OCI-LY7 (cell line): ENCODE measurements around the gene FHOD3. TPM values are rescaled to one million over a fixed set of nuclear protein-coding genes. Genes with fewer than 3 reads are reported as not detected.

ENCODE experiments used
- BruUV-seq: library from RNA; stranded (reverse); fragments of 400-500 nt; replicated peaks from 2 replicates; lab custom pipeline; 2021; lab: Mats Ljungman, UMichigan
- CTCF ChIA-PET: fragments of 300-600 bp; sonication (Branson Sonifier 250); formaldehyde crosslinking; loops from one replicate; lab custom pipeline; 2022; ENCODE audit warnings: antibody characterized with exemption; ENCODE audit not compliant: unreplicated experiment; lab: Charles Lee
- POLR2A ChIA-PET: fragments of 300-600 bp; sonication (Branson Sonifier 250); formaldehyde crosslinking; loops from one replicate; lab custom pipeline; 2022; ENCODE audit warnings: antibody characterized with exemption; lab: Charles Lee
- DNase-seq: peaks from one replicate; pipeline ENCODE4 v3.0.0-alpha.2; 2015; ENCODE audit warnings: low spot score
- H2AFZ ChIP-seq: fragments of 200-600 bp; sonication (generic), shearing (Covaris generic); 2 replicates; pipeline ENCODE4 v1.6.1; 2014; ENCODE audit warnings: mild to moderate bottlenecking, antibody characterized with exemption, low read length, moderate library complexity
- H3K27ac ChIP-seq: fragments of 200-600 bp; sonication (generic); 2 replicates; pipeline ENCODE4 v1.5.1; 2014; ENCODE audit warnings: mixed run types, low read depth, mild to moderate bottlenecking, moderate library complexity, low read length, inconsistent platforms; ENCODE audit not compliant: poor library complexity, severe bottlenecking
- H3K36me3 ChIP-seq: fragments of 200-600 bp; sonication (generic); 2 replicates; pipeline ENCODE4 v1.6.1; 2014; ENCODE audit warnings: mild to moderate bottlenecking, antibody characterized with exemption, low read length, moderate library complexity, mixed read lengths; ENCODE audit not compliant: insufficient read depth
- H3K4me1 ChIP-seq: fragments of 200-600 bp; sonication (generic); 2 replicates; pipeline ENCODE4 v1.5.1; 2014; ENCODE audit warnings: mild to moderate bottlenecking, low read length; ENCODE audit not compliant: insufficient read depth, poor library complexity, severe bottlenecking
- H3K4me2 ChIP-seq: fragments of 200-600 bp; sonication (generic); 2 replicates; pipeline ENCODE4 v1.6.1; 2014; ENCODE audit warnings: mild to moderate bottlenecking, low read length
- H3K4me3 ChIP-seq: fragments of 200-600 bp; sonication (generic); 2 replicates; pipeline ENCODE4 v1.5.1; 2014; ENCODE audit warnings: mild to moderate bottlenecking, low read depth, low read length; ENCODE audit not compliant: poor library complexity, severe bottlenecking
- H3K79me2 ChIP-seq: fragments of 200-600 bp; sonication (generic); 2 replicates; pipeline ENCODE4 v1.6.1; 2016; ENCODE audit warnings: low read depth, mild to moderate bottlenecking, low read length, moderate library complexity, mixed read lengths; ENCODE audit not compliant: insufficient read depth
- H3K9me2 ChIP-seq: fragments of 200-600 bp; sonication (generic); 2 replicates; pipeline ENCODE4 v1.6.1; 2016; ENCODE audit warnings: mild to moderate bottlenecking, low read length, mixed read lengths; ENCODE audit not compliant: insufficient read depth
- H3K9me3 ChIP-seq: fragments of 200-600 bp; sonication (generic); 2 replicates; pipeline ENCODE4 v1.6.1; 2014; ENCODE audit warnings: mild to moderate bottlenecking, mixed run types, low read length, mixed read lengths
- H4K20me1 ChIP-seq: fragments of 200-600 bp; sonication (generic); 2 replicates; pipeline ENCODE4 v1.6.1; 2014; ENCODE audit warnings: mild to moderate bottlenecking, antibody characterized with exemption, low read length, moderate library complexity, mixed read lengths; ENCODE audit not compliant: insufficient read depth
- EZH2phosphoT487 ChIP-seq: fragments of 200-600 bp; sonication (generic); IDR thresholded peaks from 2 replicates; pipeline ENCODE4 v1.6.1; 2018; ENCODE audit warnings: low read depth, borderline replicate concordance, mild to moderate bottlenecking, mixed run types, antibody characterized with exemption, low read length, moderate library complexity, mixed read lengths
- intact Hi-C: fragments of 100-400 bp; cut with micrococcal nuclease; formaldehyde crosslinking; loops from one replicate; pipeline ENCODE4 v1.10.0; 2022; ENCODE audit not compliant: unreplicated experiment
- total RNA-seq, 2 experiments: library from RNA; depleted of rRNA in 1 of 2; stranded (reverse); fragments of >200 nt in 1 of 2; shearing (Covaris generic) in 1 of 2; gene quantifications; 2 replicates each; pipeline ENCODE4 v1.2.3, GENCODE V29; 2014 to 2022
- TF ChIP-seq, protein P1 (sequence below): fragments of 200-600 bp; sonication (generic); conservative IDR thresholded peaks from 2 replicates; pipeline ENCODE4 v1.5.1; 2014; ENCODE audit warnings: mild to moderate bottlenecking, antibody characterized with exemption, low read length, moderate library complexity, mixed read lengths

FHOD3 gene
- total RNA-seq, 2 experiments from 2014 or later, result 0.06 to 2.4 TPM

DNA sequence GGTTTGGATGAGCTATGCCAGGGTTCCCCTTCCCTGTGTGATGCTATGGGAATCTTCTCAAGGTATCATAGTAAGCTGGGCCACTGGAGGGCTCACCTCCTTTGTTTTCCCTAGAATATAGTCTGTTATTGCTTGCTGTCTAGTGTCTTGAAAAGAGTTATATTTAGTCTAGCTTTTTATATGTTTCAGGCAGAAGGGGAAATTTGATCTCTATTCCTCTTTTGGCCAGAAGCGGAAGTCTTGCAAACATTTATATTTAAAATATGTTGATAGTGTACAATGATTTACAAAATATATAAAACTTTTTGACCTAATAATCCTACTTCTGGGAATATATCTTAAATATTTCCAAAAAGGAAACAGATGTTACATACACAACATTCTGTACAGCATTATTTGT lies 260.7 kb downstream of the FHOD3 start:
- CTCF ChIA-PET, result no interaction called here
- H3K4me3 ChIP-seq, result no peak overlapping the region
- H3K4me2 ChIP-seq, result no peak overlapping the region
- H2AFZ ChIP-seq, result no peak overlapping the region
- no peaks in the 10 kb centered on the region for H4K20me1 ChIP-seq
- no peaks in the 10 kb centered on the region for H3K79me2 ChIP-seq
- POLR2A ChIA-PET, result no interaction called here
- intact Hi-C loops, result no loop called here
- no peaks in the 10 kb centered on the region for H3K4me1 ChIP-seq
- no TSS peak for BruUV-seq
- no peaks in the 10 kb centered on the region for H3K36me3 ChIP-seq
- no peak overlapping the region for H3K27ac ChIP-seq
- H3K9me2 ChIP-seq, result no peaks in the 10 kb centered on the region
- no peak for DNase-seq
- TF ChIP-seq, protein P1, sequence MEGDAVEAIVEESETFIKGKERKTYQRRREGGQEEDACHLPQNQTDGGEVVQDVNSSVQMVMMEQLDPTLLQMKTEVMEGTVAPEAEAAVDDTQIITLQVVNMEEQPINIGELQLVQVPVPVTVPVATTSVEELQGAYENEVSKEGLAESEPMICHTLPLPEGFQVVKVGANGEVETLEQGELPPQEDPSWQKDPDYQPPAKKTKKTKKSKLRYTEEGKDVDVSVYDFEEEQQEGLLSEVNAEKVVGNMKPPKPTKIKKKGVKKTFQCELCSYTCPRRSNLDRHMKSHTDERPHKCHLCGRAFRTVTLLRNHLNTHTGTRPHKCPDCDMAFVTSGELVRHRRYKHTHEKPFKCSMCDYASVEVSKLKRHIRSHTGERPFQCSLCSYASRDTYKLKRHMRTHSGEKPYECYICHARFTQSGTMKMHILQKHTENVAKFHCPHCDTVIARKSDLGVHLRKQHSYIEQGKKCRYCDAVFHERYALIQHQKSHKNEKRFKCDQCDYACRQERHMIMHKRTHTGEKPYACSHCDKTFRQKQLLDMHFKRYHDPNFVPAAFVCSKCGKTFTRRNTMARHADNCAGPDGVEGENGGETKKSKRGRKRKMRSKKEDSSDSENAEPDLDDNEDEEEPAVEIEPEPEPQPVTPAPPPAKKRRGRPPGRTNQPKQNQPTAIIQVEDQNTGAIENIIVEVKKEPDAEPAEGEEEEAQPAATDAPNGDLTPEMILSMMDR, result no peak
- TF ChIP-seq EZH2phosphoT487, result no peak
- no peaks in the 10 kb centered on the region for H3K9me3 ChIP-seq

DNA sequence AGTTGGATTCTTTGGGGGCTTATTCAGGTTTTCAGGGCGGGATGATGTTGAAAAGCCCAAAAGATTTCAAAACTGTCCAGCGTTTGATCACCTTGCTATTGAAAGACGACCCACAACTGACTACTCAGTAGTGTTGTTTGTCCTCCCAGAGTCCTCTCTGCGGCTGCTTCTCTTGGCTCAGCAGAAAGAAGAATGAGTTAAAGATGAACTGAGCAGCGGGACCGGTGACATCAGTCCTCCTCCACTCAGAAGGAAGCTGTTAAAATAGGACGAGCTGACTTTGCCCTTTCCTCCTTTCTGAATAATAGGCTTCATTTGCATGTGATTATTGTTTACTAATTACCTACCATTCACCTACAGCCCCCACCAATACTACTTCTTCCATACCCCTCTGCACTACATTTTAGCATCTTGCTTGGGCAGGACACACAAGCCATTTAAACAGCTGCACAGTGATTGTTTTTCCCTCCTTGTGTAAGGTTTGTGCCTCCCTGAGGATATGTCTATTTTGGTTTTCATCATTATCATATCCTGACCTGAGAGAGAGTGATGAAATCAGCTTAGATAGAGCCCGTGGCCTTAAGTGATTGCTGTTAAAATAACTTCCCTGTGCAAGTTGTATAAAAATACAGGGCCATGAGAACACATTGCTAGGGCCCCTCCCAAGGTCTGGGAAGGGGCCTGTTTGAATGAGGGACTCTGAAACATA lies 261.8 kb downstream of the FHOD3 start:
- Histone ChIP-seq H3K4me1 (no peaks in the 10 kb centered on the region), H3K79me2 (no peaks in the 10 kb centered on the region), H3K36me3 (no peaks in the 10 kb centered on the region), H3K9me3 (no peaks in the 10 kb centered on the region), H3K9me2 (no peaks in the 10 kb centered on the region), H4K20me1 (no peaks in the 10 kb centered on the region), H3K4me2 (no peak overlapping the region), H3K27ac (no peak overlapping the region), H3K4me3 (no peak overlapping the region), H2AFZ (no peak overlapping the region)
- intact Hi-C loops, result no loop called here
- ChIA-PET CTCF (no interaction called here), POLR2A (no interaction called here)
- DNase-seq, result no peak
- TF ChIP-seq EZH2phosphoT487, result no peak
- TF ChIP-seq, protein P1, result no peak
- no TSS peak for BruUV-seq

DNA sequence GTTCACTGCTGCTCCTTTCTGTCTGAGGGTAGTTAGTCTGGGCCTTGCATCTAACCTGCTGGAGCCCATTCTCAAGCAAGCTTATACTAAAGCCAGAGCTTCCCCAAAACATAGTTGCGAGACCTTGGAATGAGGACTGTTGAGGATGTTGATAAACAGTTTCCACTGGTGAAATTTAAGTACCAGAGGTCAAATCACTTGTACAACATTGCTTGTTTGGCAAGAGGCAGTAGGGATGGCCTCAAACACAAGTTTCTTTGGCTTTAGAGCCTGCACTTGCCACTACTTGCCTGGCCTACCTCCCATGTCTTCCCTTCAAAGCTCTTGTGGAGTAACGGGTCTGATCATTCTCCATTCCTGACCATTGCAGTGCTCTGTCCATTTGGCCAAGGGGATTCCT lies 262.7 kb downstream of the FHOD3 start:
- no TSS peak for BruUV-seq
- H3K9me2 ChIP-seq, result no peaks in the 10 kb centered on the region
- no peaks in the 10 kb centered on the region for H3K36me3 ChIP-seq
- TF ChIP-seq, protein P1, result no peak
- no peak for TF ChIP-seq EZH2phosphoT487
- no peaks in the 10 kb centered on the region for H3K79me2 ChIP-seq
- no peaks in the 10 kb centered on the region for H4K20me1 ChIP-seq
- no peak overlapping the region for H3K4me2 ChIP-seq
- DNase-seq, result no peak
- intact Hi-C loops, result no loop called here
- H3K27ac ChIP-seq, result no peak overlapping the region
- CTCF ChIA-PET, result no interaction called here
- no peaks in the 10 kb centered on the region for H3K4me1 ChIP-seq
- no peaks in the 10 kb centered on the region for H3K9me3 ChIP-seq
- H2AFZ ChIP-seq, result no peak overlapping the region
- H3K4me3 ChIP-seq, result no peak overlapping the region
- POLR2A ChIA-PET, result interaction anchor here (0.6 kb wide), 1 partner anchor 13 kb away, joined by 3 read pairs; no protein-coding TSS in a partner anchor
